PFSK-1 (cell line): ENCODE results near the gene NAA80.

Experiments
- FOXP2 ChIP-seq: optimal IDR thresholded peaks from 2 replicates; pipeline ENCODE3; 2011; ENCODE audit warnings: borderline replicate concordance, control low read depth, inconsistent platforms; ENCODE audit not compliant: insufficient read depth; ENCODE audit errors: extremely low read length, extremely low read depth
- POLR2AphosphoS5 ChIP-seq: IDR thresholded peaks from 2 replicates; pipeline ENCODE4 v1.6.1; 2012; ENCODE audit warnings: low read depth, mild to moderate bottlenecking, control low read depth, low read length, moderate library complexity
- REST ChIP-seq, 2 experiments: IDR thresholded peaks; 2 replicates each; pipeline versions ENCODE4 v1.6.1 to v1.8.0; 2011 to 2012; ENCODE audit warnings: low read depth in 2 of 2, low read length in 2 of 2, control low read depth in 1 of 2, inconsistent platforms in 1 of 2, mild to moderate bottlenecking in 1 of 2, moderate library complexity in 1 of 2; ENCODE audit not compliant: insufficient read depth in 1 of 2
- SIN3A ChIP-seq: IDR thresholded peaks from 2 replicates; pipeline ENCODE4 v1.6.1; 2012; ENCODE audit warnings: mild to moderate bottlenecking, low read length, moderate library complexity, borderline replicate concordance; ENCODE audit not compliant: insufficient read depth
- TAF1 ChIP-seq: IDR thresholded peaks from 2 replicates; pipeline ENCODE4 v1.6.1; 2012; ENCODE audit warnings: low read length, control low read depth, borderline replicate concordance; ENCODE audit not compliant: insufficient read depth

Gene NAA80

DNA sequence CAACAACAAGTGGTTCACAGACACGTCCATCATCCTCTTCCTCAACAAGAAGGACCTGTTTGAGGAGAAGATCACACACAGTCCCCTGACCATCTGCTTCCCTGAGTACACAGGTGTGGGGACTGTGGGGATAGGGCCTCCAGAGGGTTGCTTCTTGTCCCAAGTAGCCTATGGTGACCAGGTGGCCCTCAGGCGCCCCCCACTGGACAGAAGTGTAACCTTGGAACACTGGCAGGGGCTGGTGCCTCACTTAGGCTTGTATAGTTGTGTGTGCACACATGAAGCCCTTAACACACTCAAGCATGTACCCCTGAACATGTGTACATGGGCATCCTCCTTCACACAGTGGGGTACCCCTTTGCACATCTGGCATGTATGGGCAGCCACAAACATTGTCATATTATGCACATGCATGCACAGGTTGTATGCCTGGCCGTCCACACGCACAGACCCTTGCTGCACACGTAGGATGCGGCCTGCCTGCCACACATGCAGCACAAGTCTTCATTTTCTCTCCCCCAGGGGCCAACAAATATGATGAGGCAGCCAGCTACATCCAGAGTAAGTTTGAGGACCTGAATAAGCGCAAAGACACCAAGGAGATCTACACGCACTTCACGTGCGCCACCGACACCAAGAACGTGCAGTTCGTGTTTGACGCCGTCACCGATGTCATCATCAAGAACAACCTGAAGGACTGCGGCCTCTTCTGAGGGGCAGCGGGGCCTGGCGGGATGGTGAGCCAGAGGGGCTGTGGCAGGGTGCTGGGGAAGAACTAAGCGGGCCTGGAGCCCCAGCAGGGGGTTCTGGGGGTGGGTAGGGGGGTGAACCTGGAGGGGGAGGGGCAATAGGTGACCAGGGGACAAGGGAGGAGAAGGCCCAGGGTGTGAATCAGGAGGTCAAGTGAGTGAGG, 42.0 kb downstream of the NAA80 start:
- TF ChIP-seq TAF1 (no peak), FOXP2 (no peak), REST (IDR thresholded peaks at IDR 0.05; ENCODE audit: insufficient read depth in 1 of 2, low read depth in 2 of 2, low read length in 2 of 2) (no peak), POLR2AphosphoS5 (no peak), SIN3A (no peak)

GRCh38 chr3:50255251-50255615, 44.0 kb downstream of the NAA80 start:
- no peak for TF ChIP-seq FOXP2
- TF ChIP-seq POLR2AphosphoS5, result no peak
- TF ChIP-seq TAF1, result no peak
- TF ChIP-seq REST (IDR thresholded peaks at IDR 0.05; ENCODE audit: insufficient read depth in 1 of 2, low read depth in 2 of 2, low read length in 2 of 2), result no peak
- no peak for TF ChIP-seq SIN3A

DNA sequence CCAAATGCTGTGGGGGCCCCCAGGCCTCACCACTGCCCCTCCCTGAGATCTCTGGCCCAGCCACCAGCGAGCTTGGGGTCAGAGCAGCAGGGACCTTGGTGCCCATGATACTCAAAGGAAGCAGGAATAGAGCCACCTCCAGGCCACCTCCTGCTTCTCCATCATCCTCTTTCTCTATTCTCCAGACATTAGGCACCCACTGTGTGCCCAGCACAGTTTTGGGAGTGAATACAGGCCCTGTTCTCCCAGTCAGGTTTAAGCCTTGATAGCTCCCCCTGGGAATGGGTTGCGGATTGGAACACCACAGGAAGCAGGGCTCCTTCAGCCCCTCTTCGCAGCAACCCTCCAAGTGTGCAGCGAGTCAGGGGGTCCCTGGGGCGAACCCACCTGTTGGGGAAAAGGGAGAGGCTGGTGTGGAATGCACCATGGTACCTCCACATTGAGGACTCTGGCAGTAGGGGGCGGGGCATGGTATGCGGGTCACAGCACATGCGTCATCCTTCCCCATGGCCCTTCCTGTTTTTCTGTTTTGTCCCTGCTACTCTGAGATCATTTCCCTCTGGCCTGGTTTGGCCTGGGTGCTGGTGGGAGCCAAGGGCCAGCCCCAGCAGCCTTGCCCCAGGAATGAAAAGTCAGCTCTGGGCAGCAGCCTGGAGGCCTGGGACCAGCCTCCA, 44.5 kb downstream of the NAA80 start:
- TF ChIP-seq FOXP2 (no peak), TAF1 (no peak), SIN3A (no peak), POLR2AphosphoS5 (no peak), REST (IDR thresholded peaks at IDR 0.05; ENCODE audit: insufficient read depth in 1 of 2, low read depth in 2 of 2, low read length in 2 of 2) (no peak)

GRCh38 chr3:50251220-50251619, 48.0 kb downstream of the NAA80 start:
- TF ChIP-seq TAF1 (no peak), POLR2AphosphoS5 (no peak), FOXP2 (no peak), REST (IDR thresholded peaks at IDR 0.05; ENCODE audit: insufficient read depth in 1 of 2, low read depth in 2 of 2, low read length in 2 of 2) (no peak), SIN3A (no peak)
